Bronchus fibroblast of lung (primary cell): ENCODE data around the gene PUDP. TPM values are rescaled to one million over a fixed set of nuclear protein-coding genes. Genes with fewer than 3 reads are reported as not detected.

Source experiments
- total RNA-seq: library from RNA; depleted of rRNA; stranded (reverse); fragments of >200 nt; gene quantifications from 2 replicates; pipeline ENCODE4 v1.2.3, GENCODE V29; 2015

PUDP gene
- total RNA-seq: 13.6 and 23.3 TPM in 2 replicates

GRCh38 chrX:7147978-7148854 is at the start of gene PUDP:
PUDP (minus strand) TSS chrX:7148153; CDS start chrX:7148113, 40 bp downstream.

DNA sequence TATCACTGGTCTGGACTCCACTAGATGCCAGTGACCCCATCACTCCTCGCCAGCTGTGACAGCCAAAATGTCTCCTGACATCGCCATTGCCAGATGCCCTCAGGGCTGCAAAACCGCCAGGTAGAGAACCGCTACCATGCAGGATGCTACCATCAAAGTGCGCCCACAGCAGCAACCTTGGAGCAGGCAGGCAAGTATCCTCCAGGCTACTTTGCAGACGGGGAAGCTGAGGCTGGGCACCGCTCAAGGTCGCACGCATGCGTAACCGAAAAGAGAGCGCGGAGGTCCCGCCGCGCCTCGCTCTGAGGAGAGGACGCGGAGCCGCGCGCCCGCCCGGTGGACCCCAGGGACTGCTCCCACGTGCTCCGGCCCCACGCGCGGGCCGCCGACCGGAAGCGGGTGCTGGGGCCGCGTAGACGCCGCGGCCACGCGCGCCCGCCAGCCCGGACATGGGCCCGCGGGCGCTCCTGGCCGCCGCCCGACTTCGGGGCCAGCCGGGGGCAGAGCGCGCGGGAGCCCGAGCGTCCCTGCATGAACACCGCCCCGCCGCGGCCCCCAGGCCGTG is 458 bp downstream of the PUDP start, which contains the start of gene STS:
STS (plus strand) TSS at position 300 of the 565 bp plus-strand sequence. CDS start 105,488 bp downstream, outside the sequence.

Other genes starting within 250 kb of the PUDP start
- 1.5 and 1.7 TPM in 2 replicates for gene STS, start 441 bp downstream of the PUDP start, total RNA-seq